NCI-H748 (cell line): Measurements from ENCODE around the gene ADAMTSL1.
"Not testable (repeated sequence)": the region's sequence is repeated elsewhere in the genome, so short reads cannot be mapped to it uniquely, and the experiment has no call there.

ENCODE experiments used
- DNase-seq: peaks from one replicate; lab custom pipeline; 2025; ENCODE audit not compliant: unreplicated experiment; lab: John Stamatoyannopoulos, UW

ADAMTSL1 gene

GRCh38 chr9:18837402-18837801, 363.4 kb downstream of the ADAMTSL1 start:
- no peak for DNase-seq

GRCh38 chr9:18847576-18848275, 373.8 kb downstream of the ADAMTSL1 start:
- DNase-seq: no peak

GRCh38 chr9:18848657-18849056, 374.7 kb downstream of the ADAMTSL1 start:
- DNase-seq: no peak

- peak; percentile 42 for DNase-seq
Measured at GRCh38 chr9:18849270-18849669, 375.3 kb downstream of the ADAMTSL1 start.

GRCh38 chr9:18849890-18850677, 376.1 kb downstream of the ADAMTSL1 start:
- no peak for DNase-seq

GRCh38 chr9:18851069-18851795, 377.3 kb downstream of the ADAMTSL1 start:
- no peak for DNase-seq

- no peak for DNase-seq
Measured at GRCh38 chr9:18855656-18856055, 381.7 kb downstream of the ADAMTSL1 start.

- no peak for DNase-seq
Measured at GRCh38 chr9:18857334-18857733, 383.4 kb downstream of the ADAMTSL1 start.

- DNase-seq: no peak
Measured at GRCh38 chr9:18857769-18858168, 383.8 kb downstream of the ADAMTSL1 start.

- DNase-seq: no peak
Measured at GRCh38 chr9:18861609-18862544, 387.9 kb downstream of the ADAMTSL1 start.

GRCh38 chr9:18863791-18864190, 389.8 kb downstream of the ADAMTSL1 start:
- DNase-seq: no peak

- DNase-seq: no peak
Measured at GRCh38 chr9:18864516-18864915, 390.6 kb downstream of the ADAMTSL1 start.

- no peak for DNase-seq
Measured at GRCh38 chr9:18865542-18865941, 391.6 kb downstream of the ADAMTSL1 start.

GRCh38 chr9:18866121-18866831, 392.3 kb downstream of the ADAMTSL1 start:
- no peak for DNase-seq

GRCh38 chr9:18869725-18870124, 395.8 kb downstream of the ADAMTSL1 start:
- no peak for DNase-seq

GRCh38 chr9:18874069-18874468, 400.1 kb downstream of the ADAMTSL1 start:
- DNase-seq: no peak

GRCh38 chr9:18874990-18875389, 401.0 kb downstream of the ADAMTSL1 start:
- not testable (repeated sequence) for DNase-seq

GRCh38 chr9:18877984-18878383, 404.0 kb downstream of the ADAMTSL1 start:
- DNase-seq: no peak

- DNase-seq: no peak
Measured at GRCh38 chr9:18881758-18882157, 407.8 kb downstream of the ADAMTSL1 start.

- no peak for DNase-seq
Measured at GRCh38 chr9:18887546-18887945, 413.6 kb downstream of the ADAMTSL1 start.
